CD8-positive, alpha-beta memory T cell (primary cell): ENCODE data around the gene TULP4. TPM values are rescaled to one million over a fixed set of nuclear protein-coding genes. Genes with fewer than 3 reads are reported as not detected.

Experiments
- CTCF ChIA-PET: fragments of 350-600 bp; sonication (Branson Sonifier 250); formaldehyde crosslinking; loops from one replicate; lab custom pipeline; 2021; ENCODE audit warnings: antibody characterized with exemption; lab: Charles Lee
- POLR2A ChIA-PET: fragments of 350-600 bp; sonication (Branson Sonifier 250); formaldehyde crosslinking; loops from one replicate; lab custom pipeline; 2021; ENCODE audit warnings: antibody characterized with exemption; lab: Charles Lee
- DNase-seq, 5 donors: peaks; one replicate each; pipeline versions ENCODE4 v3.0.0 to v3.0.0-alpha.2; 2020 to 2022; ENCODE audit warnings: mixed read lengths in 1 of 5
- H3K27ac ChIP-seq: one replicate; pipeline ENCODE4 v1.7.0; 2013; ENCODE audit warnings: low read depth, mild to moderate bottlenecking, low read length, moderate library complexity
- H3K27me3 ChIP-seq: 2 replicates; pipeline ENCODE4 v1.7.0; 2013; ENCODE audit warnings: low read length, mild to moderate bottlenecking; ENCODE audit not compliant: insufficient read depth, poor library complexity, severe bottlenecking
- H3K36me3 ChIP-seq: 2 replicates; pipeline ENCODE4 v1.7.0; 2013; ENCODE audit warnings: mild to moderate bottlenecking, low read length, moderate library complexity; ENCODE audit not compliant: insufficient read depth
- H3K4me1 ChIP-seq: 2 replicates; pipeline ENCODE4 v1.7.0; 2013; ENCODE audit warnings: mild to moderate bottlenecking, low read length, moderate library complexity; ENCODE audit not compliant: insufficient read depth
- H3K4me3 ChIP-seq: 2 replicates; pipeline ENCODE4 v1.7.0; 2013; ENCODE audit warnings: mild to moderate bottlenecking, low read length
- H3K9me3 ChIP-seq: 2 replicates; pipeline ENCODE4 v1.7.0; 2013; ENCODE audit warnings: mild to moderate bottlenecking, low read length
- H3K27ac Mint-ChIP-seq, 8 donors: one replicate each; pipeline ENCODE4 v1.8.0; 2020 to 2021; ENCODE audit warnings: mixed read lengths in 8 of 8, mild to moderate bottlenecking in 6 of 8, inconsistent platforms in 3 of 8, moderate library complexity in 3 of 8
- H3K27me3 Mint-ChIP-seq, 2 donors: one replicate each; pipeline ENCODE4 v1.8.0; 2020 to 2021; ENCODE audit warnings: mixed read lengths in 2 of 2, mild to moderate bottlenecking in 1 of 2, moderate library complexity in 1 of 2
- H3K36me3 Mint-ChIP-seq, 3 donors: one replicate each; pipeline ENCODE4 v1.8.0; 2020 to 2021; ENCODE audit warnings: mixed read lengths in 3 of 3, inconsistent platforms in 1 of 3, mild to moderate bottlenecking in 1 of 3
- H3K4me1 Mint-ChIP-seq, 3 donors: one replicate each; pipeline ENCODE4 v1.8.0; 2020 to 2021; ENCODE audit warnings: mixed read lengths in 3 of 3, inconsistent platforms in 1 of 3, mild to moderate bottlenecking in 1 of 3
- H3K4me3 Mint-ChIP-seq, 7 donors: one replicate each; pipeline ENCODE4 v1.8.0; 2020 to 2021; ENCODE audit warnings: mixed read lengths in 7 of 7, mild to moderate bottlenecking in 6 of 7, moderate library complexity in 4 of 7, inconsistent platforms in 2 of 7
- H3K9me3 Mint-ChIP-seq, 5 donors: one replicate each; pipeline ENCODE4 v1.8.0; 2020 to 2022; ENCODE audit warnings: mixed read lengths in 5 of 5, mild to moderate bottlenecking in 3 of 5, moderate library complexity in 2 of 5, inconsistent platforms in 1 of 5
- polyA plus RNA-seq: library from polyadenylated mRNA; unstranded; fragments of 300-500 nt; fragmentation: Illumina TruSeq; gene quantifications from one replicate; pipeline ENCODE4 v1.2.3, GENCODE V29; 2021
- total RNA-seq, 2 experiments: library from RNA; stranded (reverse); gene quantifications; one replicate each; pipeline ENCODE4 v1.2.3, GENCODE V29; 2021

TULP4 gene
- total and polyA plus RNA-seq, 3 experiments from 2014 or later, result 26.9 to 50.1 (median 32.1) TPM

DNA sequence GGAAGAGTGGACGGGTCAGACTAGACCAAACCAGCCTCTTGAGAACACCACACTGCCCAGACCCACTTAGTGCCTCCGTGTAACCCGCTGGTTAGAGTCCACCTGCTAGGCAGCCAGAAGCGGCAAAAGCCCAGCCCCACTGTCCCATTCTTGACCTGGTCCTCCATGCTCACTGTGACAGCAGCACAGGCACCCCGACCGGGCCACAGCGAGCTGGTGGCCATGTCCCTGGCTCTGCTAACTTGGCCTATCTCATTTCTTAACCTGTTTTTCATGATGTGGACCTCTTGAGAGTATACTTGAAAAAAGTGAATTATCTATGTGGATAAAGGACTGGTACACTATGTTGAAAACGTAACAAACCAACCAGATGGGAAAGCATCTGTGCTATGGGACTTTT is 202.7 kb downstream of the TULP4 start:
- no peak overlapping the region for H3K27ac ChIP-seq
- H3K27me3 ChIP-seq, result peaks cover 4% of the 10 kb centered on the region
- Mint-ChIP-seq H3K27me3 (peaks cover 4 to 10% of the 10 kb centered on the region in 2 donors), H3K27ac (peak overlapping the region in 2 of 8 donors; percentile 9 to 36), H3K4me3 (peak overlapping the region in 2 of 7 donors; percentile 34 to 62), H3K4me1 (peaks cover 38 to 50% (median 46%) of the 10 kb centered on the region in 3 donors), H3K9me3 (no peaks in the 10 kb centered on the region), H3K36me3 (no peaks in the 10 kb centered on the region)
- H3K4me3 ChIP-seq, result no peak overlapping the region
- H3K4me1 ChIP-seq, result peaks cover 25% of the 10 kb centered on the region
- ChIA-PET CTCF (interaction anchor here (1.7 kb wide), 1 partner anchor 294 kb away, joined by 7 read pairs; no protein-coding TSS in a partner anchor), POLR2A (no interaction called here)
- no peaks in the 10 kb centered on the region for H3K36me3 ChIP-seq
- no peak for DNase-seq
- H3K9me3 ChIP-seq, result no peaks in the 10 kb centered on the region

DNA sequence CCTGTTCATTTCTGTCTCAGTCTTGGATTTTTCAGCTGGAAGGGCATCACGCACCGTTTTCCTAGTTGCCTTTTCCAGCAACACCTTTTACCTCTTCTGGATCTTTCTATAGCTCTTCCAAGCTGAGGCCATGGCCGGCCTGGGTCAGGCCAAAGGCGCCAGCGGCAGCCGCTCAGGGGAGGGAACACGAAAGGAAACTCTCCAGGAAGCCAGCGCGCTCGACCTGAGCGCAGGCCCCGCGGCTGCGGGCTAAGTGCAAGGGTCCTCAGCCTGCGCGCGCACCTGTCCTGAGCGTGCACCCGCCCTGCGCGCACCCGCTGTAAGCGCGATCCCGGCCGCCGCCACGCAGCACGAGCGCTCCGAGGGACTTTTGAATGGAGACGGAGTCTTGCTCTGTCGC is 203.8 kb downstream of the TULP4 start:
- ChIA-PET CTCF (interaction anchor here (0.6 kb wide), 1 partner anchor 60 kb away, joined by 4 read pairs; no protein-coding TSS in a partner anchor), POLR2A (no interaction called here)
- Mint-ChIP-seq H3K27ac (peak overlapping the region in 2 of 8 donors; percentile 42 to 43), H3K9me3 (no peaks in the 10 kb centered on the region), H3K4me3 (no peak overlapping the region), H3K36me3 (no peaks in the 10 kb centered on the region), H3K4me1 (peaks cover 38 to 50% (median 46%) of the 10 kb centered on the region in 3 donors), H3K27me3 (peaks cover 4 to 12% of the 10 kb centered on the region in 2 donors)
- no peak overlapping the region for H3K27ac ChIP-seq
- no peaks in the 10 kb centered on the region for H3K9me3 ChIP-seq
- peaks cover 25% of the 10 kb centered on the region for H3K4me1 ChIP-seq
- H3K27me3 ChIP-seq, result peaks cover 4% of the 10 kb centered on the region
- DNase-seq, result no peak
- H3K36me3 ChIP-seq, result no peaks in the 10 kb centered on the region
- H3K4me3 ChIP-seq, result no peak overlapping the region

- Histone ChIP-seq H3K9me3 (no peaks in the 10 kb centered on the region), H3K36me3 (no peaks in the 10 kb centered on the region), H3K27me3 (peaks cover 4% of the 10 kb centered on the region), H3K27ac (no peak overlapping the region), H3K4me3 (no peak overlapping the region), H3K4me1 (peaks cover 25% of the 10 kb centered on the region)
- H3K9me3 Mint-ChIP-seq, result no peaks in the 10 kb centered on the region
- H3K4me1 Mint-ChIP-seq, result peaks cover 38 to 50% (median 46%) of the 10 kb centered on the region in 3 donors
- H3K27me3 Mint-ChIP-seq, result peaks cover 4 to 12% of the 10 kb centered on the region in 2 donors
- peak overlapping the region in 1 of 7 donors; percentile 26 for H3K4me3 Mint-ChIP-seq
- no peaks in the 10 kb centered on the region for H3K36me3 Mint-ChIP-seq
- DNase-seq, result no peak
- CTCF ChIA-PET, result no interaction called here
- peak overlapping the region in 3 of 8 donors; percentile 12 to 81 (median 33) for H3K27ac Mint-ChIP-seq
- POLR2A ChIA-PET, result no interaction called here
Measured at GRCh38 chr6:158517038-158517437, 204.8 kb downstream of the TULP4 start.

- no peak for DNase-seq
- no peak overlapping the region for H3K4me3 ChIP-seq
- no peak overlapping the region for H3K27ac ChIP-seq
- ChIA-PET POLR2A (no interaction called here), CTCF (no interaction called here)
- Mint-ChIP-seq H3K36me3 (no peaks in the 10 kb centered on the region), H3K4me3 (peak overlapping the region; percentile 57 to 90 (median 80)), H3K9me3 (no peaks in the 10 kb centered on the region), H3K27ac (peak overlapping the region in 6 of 8 donors; percentile 8 to 89 (median 63)), H3K4me1 (peaks cover 38 to 50% (median 46%) of the 10 kb centered on the region in 3 donors), H3K27me3 (peaks cover 6 to 12% of the 10 kb centered on the region in 2 donors)
- H3K9me3 ChIP-seq, result no peaks in the 10 kb centered on the region
- H3K4me1 ChIP-seq, result peaks cover 25% of the 10 kb centered on the region
- H3K36me3 ChIP-seq, result no peaks in the 10 kb centered on the region
- peaks cover 4% of the 10 kb centered on the region for H3K27me3 ChIP-seq
Measured at GRCh38 chr6:158517581-158517980, 205.3 kb downstream of the TULP4 start.

DNA sequence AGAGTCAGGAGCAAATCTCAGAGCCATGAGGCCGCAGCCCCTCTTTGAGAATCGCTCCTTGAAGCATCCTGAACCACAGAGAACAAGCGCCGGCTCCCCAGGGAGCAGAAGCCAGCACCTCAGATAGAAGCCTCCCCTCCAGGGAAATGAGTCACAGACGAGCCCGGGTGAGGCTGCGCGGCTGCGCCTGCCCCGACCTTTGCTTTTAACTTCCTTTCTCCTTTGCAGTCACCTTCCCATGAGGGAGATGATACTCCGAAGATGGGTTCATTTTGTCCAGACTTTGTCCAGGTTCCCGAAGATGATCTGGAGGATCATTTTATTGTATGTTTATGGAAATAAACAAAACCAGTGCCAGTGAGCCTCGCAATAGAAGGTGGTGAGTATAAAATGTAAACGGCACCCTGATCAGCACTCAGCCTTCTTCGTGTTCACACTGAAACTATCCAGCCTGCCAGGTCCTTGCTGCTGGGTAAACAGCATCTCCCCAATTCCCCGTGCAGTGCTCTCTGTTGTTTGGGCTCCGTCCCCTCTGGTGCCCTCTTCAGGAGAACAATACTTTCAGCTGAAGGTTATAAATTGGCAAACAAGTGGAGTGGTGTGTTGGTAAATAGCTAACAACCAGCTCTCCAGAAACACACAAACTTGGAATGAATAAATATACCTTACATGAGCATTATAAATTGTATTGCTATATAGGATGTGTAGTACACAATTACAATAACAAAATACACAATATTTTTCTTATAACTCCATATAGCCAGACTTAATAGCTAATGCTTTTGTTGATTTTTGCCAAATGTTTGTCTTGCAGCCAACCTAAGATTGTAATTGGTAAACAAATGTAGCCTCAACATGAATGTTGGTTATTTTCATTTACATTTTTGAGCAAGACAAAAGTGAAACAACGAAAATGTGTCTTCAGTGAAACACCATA is 206.2 kb downstream of the TULP4 start:
- no peaks in the 10 kb centered on the region for H3K36me3 ChIP-seq
- ChIA-PET CTCF (interaction anchor here (0.6 to 2.9 kb wide), 9 partner anchors 9 to 304 kb away, joined by 3 to 17 read pairs (median 3); no protein-coding TSS in a partner anchor), POLR2A (interaction anchor here (0.9 kb wide), 1 partner anchor 18 kb away, joined by 3 read pairs; no protein-coding TSS in a partner anchor)
- DNase-seq, result peak; percentile 10 to 63 (median 26)
- peaks cover 25% of the 10 kb centered on the region for H3K4me1 ChIP-seq
- Mint-ChIP-seq H3K4me3 (peak overlapping the region; percentile 76 to 90 (median 85)), H3K4me1 (peaks cover 37 to 45% (median 45%) of the 10 kb centered on the region in 3 donors), H3K36me3 (peaks cover 0 to 2% (median 0%) of the 10 kb centered on the region in 3 donors), H3K27ac (peak overlapping the region; percentile 8 to 91 (median 70)), H3K9me3 (peaks cover 0 to 2% (median 0%) of the 10 kb centered on the region in 5 donors), H3K27me3 (peaks cover 9 to 14% of the 10 kb centered on the region in 2 donors)
- peaks cover 4% of the 10 kb centered on the region for H3K27me3 ChIP-seq
- no peak overlapping the region for H3K27ac ChIP-seq
- H3K9me3 ChIP-seq, result no peaks in the 10 kb centered on the region
- H3K4me3 ChIP-seq, result peak overlapping the region; percentile 46

DNA sequence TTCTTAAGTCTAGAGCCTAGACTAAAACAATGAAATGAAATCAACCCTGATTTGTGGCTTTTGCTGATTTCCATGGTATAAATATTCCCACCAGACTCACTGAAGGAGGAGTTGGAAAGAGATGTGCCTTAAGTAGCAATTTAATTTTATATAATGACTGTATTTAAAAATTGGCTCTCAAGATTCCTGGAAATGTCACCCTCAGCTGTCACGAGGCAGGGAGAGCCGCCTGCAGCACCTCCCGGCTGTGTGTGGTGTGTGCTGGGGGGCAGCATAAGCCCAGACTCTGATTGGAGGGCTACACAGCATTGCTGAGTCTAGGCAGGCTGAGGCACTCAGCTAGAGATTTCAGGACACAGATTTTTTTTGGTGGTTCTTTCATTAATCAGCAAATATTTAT is 207.0 kb downstream of the TULP4 start:
- Histone ChIP-seq H3K27ac (no peak overlapping the region), H3K36me3 (no peaks in the 10 kb centered on the region), H3K9me3 (no peaks in the 10 kb centered on the region), H3K4me3 (no peak overlapping the region), H3K27me3 (peaks cover 8% of the 10 kb centered on the region), H3K4me1 (peaks cover 17% of the 10 kb centered on the region)
- peaks cover 29 to 36% (median 36%) of the 10 kb centered on the region in 3 donors for H3K4me1 Mint-ChIP-seq
- ChIA-PET POLR2A (no interaction called here), CTCF (interaction anchor here (0.6 to 2.9 kb wide), 8 partner anchors 10 to 305 kb away, joined by 3 to 17 read pairs (median 4); no protein-coding TSS in a partner anchor)
- H3K4me3 Mint-ChIP-seq, result no peak overlapping the region
- H3K27ac Mint-ChIP-seq, result no peak overlapping the region
- peaks cover 16 to 18% of the 10 kb centered on the region in 2 donors for H3K27me3 Mint-ChIP-seq
- H3K9me3 Mint-ChIP-seq, result peaks cover 0 to 3% (median 0%) of the 10 kb centered on the region in 5 donors
- peaks cover 0 to 6% (median 0%) of the 10 kb centered on the region in 3 donors for H3K36me3 Mint-ChIP-seq
- DNase-seq, result no peak

- no peak overlapping the region for H3K4me3 Mint-ChIP-seq
- ChIA-PET POLR2A (no interaction called here), CTCF (interaction anchor here (2.0 to 2.9 kb wide), 2 partner anchors 27 to 299 kb away, joined by 6 to 17 read pairs; no protein-coding TSS in a partner anchor)
- H3K4me3 ChIP-seq, result no peak overlapping the region
- peaks cover 0 to 6% (median 0%) of the 10 kb centered on the region in 3 donors for H3K36me3 Mint-ChIP-seq
- no peak overlapping the region for H3K27ac ChIP-seq
- no peak for DNase-seq
- peaks cover 0 to 3% (median 0%) of the 10 kb centered on the region in 5 donors for H3K9me3 Mint-ChIP-seq
- peaks cover 24 to 32% (median 32%) of the 10 kb centered on the region in 3 donors for H3K4me1 Mint-ChIP-seq
- peaks cover 12% of the 10 kb centered on the region for H3K4me1 ChIP-seq
- H3K27me3 Mint-ChIP-seq, result peaks cover 18 to 22% of the 10 kb centered on the region in 2 donors
- no peaks in the 10 kb centered on the region for H3K9me3 ChIP-seq
- peaks cover 9% of the 10 kb centered on the region for H3K27me3 ChIP-seq
- peak overlapping the region in 1 of 8 donors; percentile 81 for H3K27ac Mint-ChIP-seq
- no peaks in the 10 kb centered on the region for H3K36me3 ChIP-seq
Measured at GRCh38 chr6:158519761-158520160, 207.5 kb downstream of the TULP4 start.
